ENCODE results near the gene YIF1A. TPM values are rescaled to one million over a fixed set of nuclear protein-coding genes. Genes with fewer than 3 reads are reported as not detected.

Gene YIF1A
- total RNA-seq, 1 donor from 2014 or later: 115 TPM

DNA sequence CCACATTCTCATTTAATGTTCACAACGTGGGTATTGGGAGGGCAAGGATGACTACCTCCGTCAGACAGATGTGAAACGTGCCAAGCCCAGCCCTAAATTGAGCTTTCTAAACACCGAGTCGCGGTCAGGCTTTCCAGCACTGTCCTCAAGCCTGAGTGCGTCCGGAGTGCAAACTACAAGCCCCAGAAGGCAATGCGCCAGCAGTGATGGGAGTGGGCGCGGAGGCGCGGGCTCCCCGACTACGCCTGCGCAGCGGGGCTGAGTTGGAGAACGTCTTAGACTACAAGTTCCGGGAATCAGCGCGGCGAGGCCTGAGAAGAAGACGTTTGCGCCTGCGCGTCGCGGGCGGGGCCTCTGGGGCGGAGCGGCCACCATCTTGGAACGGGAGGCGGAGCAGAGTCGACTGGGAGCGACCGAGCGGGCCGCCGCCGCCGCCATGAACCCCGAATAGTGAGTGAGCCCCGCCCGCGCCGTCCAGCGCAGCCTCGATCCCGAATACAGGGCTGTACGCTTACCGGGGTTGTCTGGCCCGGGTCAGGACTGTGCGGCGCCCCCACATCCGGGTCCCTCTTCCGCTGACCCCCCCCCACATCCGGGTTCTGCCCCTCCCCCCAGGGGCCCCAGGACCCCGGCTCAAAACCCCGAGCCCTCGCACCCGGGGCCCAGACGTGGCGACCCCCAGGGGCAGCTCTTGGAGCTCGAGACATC is 20.5 kb downstream of the YIF1A start, which contains the start of gene RAB1B:
RAB1B (plus strand) TSS at position 396 of the 708 bp plus-strand sequence; CDS start at position 437, 41 bp downstream.
- H3K36me3 Mint-ChIP-seq (ENCODE audit: unreplicated experiment): peaks cover 1% of the 10 kb centered on the region
- H3K27me3 Mint-ChIP-seq (ENCODE audit: unreplicated experiment): peaks cover 17% of the 10 kb centered on the region
- DNase-seq: peak; percentile 100
- peak within 1 kb of the TSS; percentile 98 for H3K4me3 Mint-ChIP-seq (ENCODE audit: unreplicated experiment)
- H3K4me1 Mint-ChIP-seq (ENCODE audit: low read depth, unreplicated experiment): peaks cover 4% of the 10 kb centered on the region
- TF ChIP-seq, protein P1, sequence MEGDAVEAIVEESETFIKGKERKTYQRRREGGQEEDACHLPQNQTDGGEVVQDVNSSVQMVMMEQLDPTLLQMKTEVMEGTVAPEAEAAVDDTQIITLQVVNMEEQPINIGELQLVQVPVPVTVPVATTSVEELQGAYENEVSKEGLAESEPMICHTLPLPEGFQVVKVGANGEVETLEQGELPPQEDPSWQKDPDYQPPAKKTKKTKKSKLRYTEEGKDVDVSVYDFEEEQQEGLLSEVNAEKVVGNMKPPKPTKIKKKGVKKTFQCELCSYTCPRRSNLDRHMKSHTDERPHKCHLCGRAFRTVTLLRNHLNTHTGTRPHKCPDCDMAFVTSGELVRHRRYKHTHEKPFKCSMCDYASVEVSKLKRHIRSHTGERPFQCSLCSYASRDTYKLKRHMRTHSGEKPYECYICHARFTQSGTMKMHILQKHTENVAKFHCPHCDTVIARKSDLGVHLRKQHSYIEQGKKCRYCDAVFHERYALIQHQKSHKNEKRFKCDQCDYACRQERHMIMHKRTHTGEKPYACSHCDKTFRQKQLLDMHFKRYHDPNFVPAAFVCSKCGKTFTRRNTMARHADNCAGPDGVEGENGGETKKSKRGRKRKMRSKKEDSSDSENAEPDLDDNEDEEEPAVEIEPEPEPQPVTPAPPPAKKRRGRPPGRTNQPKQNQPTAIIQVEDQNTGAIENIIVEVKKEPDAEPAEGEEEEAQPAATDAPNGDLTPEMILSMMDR (IDR thresholded peaks at IDR 0.05; ENCODE audit: partially characterized antibody, unreplicated experiment): no peak
- peaks cover 14% of the 10 kb centered on the region for H3K9me3 Mint-ChIP-seq (ENCODE audit: unreplicated experiment)
- H3K27ac Mint-ChIP-seq (ENCODE audit: unreplicated experiment): peak within 1 kb of the TSS; percentile 93

DNA sequence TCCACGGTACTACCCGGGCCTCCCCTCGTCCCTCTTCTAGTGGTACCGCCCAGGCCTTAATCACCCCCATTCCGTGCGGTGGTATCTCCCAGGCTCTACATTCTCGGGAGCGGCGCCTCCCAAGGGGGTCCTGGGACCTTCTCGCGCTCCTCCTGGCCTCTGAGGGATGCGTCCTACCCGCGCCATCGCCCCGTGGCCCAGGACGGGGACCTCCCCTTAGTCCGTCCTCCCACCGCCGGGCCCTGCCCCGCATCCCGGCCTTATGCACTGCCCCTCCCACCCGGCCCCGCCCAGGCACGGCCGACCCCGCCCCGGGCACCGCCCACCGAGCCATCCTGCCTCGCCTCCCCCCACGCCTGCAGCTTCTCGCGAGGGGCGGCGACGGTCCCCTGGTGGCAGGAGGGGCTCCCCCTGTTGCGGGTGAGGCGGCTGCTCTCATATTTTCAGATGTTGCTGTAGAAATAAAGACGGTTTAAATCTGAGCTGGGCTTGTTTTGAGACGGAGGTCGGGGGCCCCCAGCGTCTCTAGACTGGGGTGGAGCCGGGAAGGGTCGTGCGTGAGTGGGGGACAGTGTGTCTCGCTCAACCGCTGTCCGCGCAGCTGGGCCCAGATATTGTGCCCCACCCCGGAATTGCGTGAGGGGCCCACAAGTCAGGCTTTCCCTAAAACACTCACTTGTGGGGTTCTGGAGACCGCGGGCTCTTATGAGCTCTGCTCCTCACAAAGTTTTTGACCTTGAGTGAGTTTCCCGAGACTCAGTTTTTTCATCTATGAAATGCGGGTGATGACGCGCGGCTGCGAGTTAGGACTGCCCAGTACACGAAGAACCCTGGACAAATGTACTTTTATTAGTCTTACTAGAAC is 21.3 kb downstream of the YIF1A start:
- Mint-ChIP-seq H3K9me3 (ENCODE audit: unreplicated experiment) (peaks cover 13% of the 10 kb centered on the region), H3K27ac (ENCODE audit: unreplicated experiment) (peak overlapping the region; percentile 93), H3K27me3 (ENCODE audit: unreplicated experiment) (peaks cover 19% of the 10 kb centered on the region), H3K36me3 (ENCODE audit: unreplicated experiment) (no peaks in the 10 kb centered on the region), H3K4me3 (ENCODE audit: unreplicated experiment) (peak overlapping the region; percentile 98), H3K4me1 (ENCODE audit: low read depth, unreplicated experiment) (peaks cover 4% of the 10 kb centered on the region)
- TF ChIP-seq, protein P1 (IDR thresholded peaks at IDR 0.05; ENCODE audit: partially characterized antibody, unreplicated experiment): peak; percentile 12
- DNase-seq: peak; percentile 92

DNA sequence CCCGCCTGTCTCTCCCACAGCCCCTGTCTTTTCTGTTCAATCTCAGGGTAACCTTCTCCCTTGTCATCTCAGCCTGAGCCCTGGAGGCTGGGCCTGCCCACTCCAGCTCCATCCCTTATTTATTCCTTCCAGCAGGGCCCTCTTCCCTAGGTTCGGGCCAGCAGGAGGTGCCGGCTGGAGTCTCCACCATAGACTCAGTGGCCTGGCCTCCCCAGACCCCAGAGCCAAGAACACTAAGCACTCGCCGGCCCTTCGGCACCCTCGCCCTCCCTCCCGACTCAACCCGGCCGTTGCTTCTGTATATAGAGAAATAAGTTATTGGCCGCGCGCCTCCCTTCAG is 21.9 kb downstream of the YIF1A start:
- peak overlapping the region; percentile 79 for H3K4me3 Mint-ChIP-seq (ENCODE audit: unreplicated experiment)
- peak overlapping the region; percentile 78 for H3K27ac Mint-ChIP-seq (ENCODE audit: unreplicated experiment)
- peaks cover 20% of the 10 kb centered on the region for H3K27me3 Mint-ChIP-seq (ENCODE audit: unreplicated experiment)
- peaks cover 13% of the 10 kb centered on the region for H3K9me3 Mint-ChIP-seq (ENCODE audit: unreplicated experiment)
- H3K36me3 Mint-ChIP-seq (ENCODE audit: unreplicated experiment): no peaks in the 10 kb centered on the region
- peaks cover 4% of the 10 kb centered on the region for H3K4me1 Mint-ChIP-seq (ENCODE audit: low read depth, unreplicated experiment)
- TF ChIP-seq, protein P1 (IDR thresholded peaks at IDR 0.05; ENCODE audit: partially characterized antibody, unreplicated experiment): no peak
- no peak for DNase-seq

DNA sequence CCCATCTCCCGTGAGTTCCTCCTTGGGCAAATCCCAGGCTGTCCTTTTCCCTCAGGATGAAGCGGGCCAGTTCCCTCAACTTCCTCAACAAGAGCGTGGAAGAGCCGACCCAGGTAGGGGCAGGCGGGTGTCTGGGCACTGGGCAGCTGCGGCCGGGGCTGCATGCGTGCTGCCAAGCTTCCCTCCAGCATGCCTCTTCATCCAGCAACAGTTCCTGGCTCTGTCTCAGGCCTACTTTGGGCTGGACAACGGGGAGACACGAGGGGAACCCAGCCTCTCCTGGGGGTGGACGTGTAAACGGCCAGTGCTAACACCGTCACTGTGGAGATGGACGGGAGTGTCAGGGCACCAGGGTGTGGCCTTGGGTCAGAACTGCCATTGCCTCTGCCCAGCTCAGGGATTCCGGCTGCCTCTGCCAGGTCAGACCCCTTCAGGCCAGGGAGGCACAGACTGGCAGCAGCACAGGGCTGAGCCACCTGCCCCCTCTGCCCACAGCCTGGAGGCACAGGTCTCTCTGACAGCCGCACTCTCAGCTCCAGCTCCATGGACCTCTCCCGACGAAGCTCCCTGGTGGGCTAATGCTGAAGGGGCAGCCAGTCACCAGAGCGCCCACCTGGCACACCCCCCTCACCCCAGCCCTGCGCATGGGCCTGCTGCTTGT is 22.4 kb downstream of the YIF1A start:
- no peak for DNase-seq
- Mint-ChIP-seq H3K27me3 (ENCODE audit: unreplicated experiment) (peaks cover 19% of the 10 kb centered on the region), H3K4me3 (ENCODE audit: unreplicated experiment) (peak overlapping the region; percentile 79), H3K36me3 (ENCODE audit: unreplicated experiment) (no peaks in the 10 kb centered on the region), H3K9me3 (ENCODE audit: unreplicated experiment) (peaks cover 13% of the 10 kb centered on the region), H3K27ac (ENCODE audit: unreplicated experiment) (peak overlapping the region; percentile 78), H3K4me1 (ENCODE audit: low read depth, unreplicated experiment) (peaks cover 4% of the 10 kb centered on the region)
- TF ChIP-seq, protein P1 (IDR thresholded peaks at IDR 0.05; ENCODE audit: partially characterized antibody, unreplicated experiment): no peak

Measured in glutamatergic neuron (in vitro differentiated cells).